Upper lobe of left lung (tissue), 6 donors: Measurements from ENCODE around the gene GINS1. TPM values are rescaled to one million over a fixed set of nuclear protein-coding genes. Genes with fewer than 3 reads are reported as not detected.

Experiments
- ATAC-seq, 2 donors: fragments of 200-7000 bp; cut with Tn5 transposase; one replicate each; pipeline ENCODE4 v1.9.1; 2022; ENCODE audit warnings: mild to moderate bottlenecking in 2 of 2, moderate library complexity in 2 of 2; ENCODE audit not compliant: low FRiP score in 2 of 2
- DNase-seq, 2 donors: peaks; one replicate each; pipeline ENCODE4 v3.0.0-alpha.2; 2019 to 2020
- H3K27ac ChIP-seq, 4 donors: fragments of 200-600 bp; sonication (generic); one replicate each; pipeline ENCODE4 v1.5.1; 2016 to 2019
- H3K27me3 ChIP-seq, 4 donors: fragments of 200-600 bp; sonication (generic); one replicate each; pipeline ENCODE4 v1.5.1; 2017 to 2019
- H3K36me3 ChIP-seq, 4 donors: fragments of 200-600 bp; sonication (generic); one replicate each; pipeline ENCODE4 v1.5.1; 2016 to 2019
- H3K4me1 ChIP-seq, 4 donors: fragments of 200-600 bp; sonication (generic); one replicate each; pipeline ENCODE4 v1.5.1; 2018 to 2019
- H3K4me3 ChIP-seq, 4 donors: fragments of 200-600 bp; sonication (generic); one replicate each; pipeline ENCODE4 v1.5.1; 2017 to 2019; ENCODE audit warnings: mild to moderate bottlenecking in 2 of 4, moderate library complexity in 1 of 4
- H3K9me3 ChIP-seq, 4 donors: fragments of 200-600 bp; sonication (generic); one replicate each; pipeline ENCODE4 v1.5.1; 2018 to 2019
- CTCF ChIP-seq, 6 experiments: fragments of 450-650 bp in 4 of 6; fragments of 200-600 bp in 2 of 6; sonication (generic) in 2 of 6; IDR thresholded peaks; one replicate each; pipeline ENCODE4 v1.5.1; 2016 to 2019; ENCODE audit warnings: antibody characterized with exemption in 6 of 6
- EP300 ChIP-seq, 4 donors: sonication (generic); formaldehyde crosslinking; IDR thresholded peaks; one replicate each; pipeline ENCODE4 v1.5.1; 2017; ENCODE audit warnings: antibody characterized with exemption in 4 of 4, control low read depth in 2 of 4
- POLR2A ChIP-seq, 4 donors: fragments of 450-650 bp; IDR thresholded peaks; one replicate each; pipeline ENCODE4 v1.5.1; 2016 to 2017; ENCODE audit warnings: antibody characterized with exemption in 4 of 4, mild to moderate bottlenecking in 2 of 4
- POLR2AphosphoS5 ChIP-seq, 2 donors: sonication (generic); formaldehyde crosslinking; IDR thresholded peaks; one replicate each; pipeline ENCODE4 v1.5.1; 2017; ENCODE audit warnings: antibody characterized with exemption in 2 of 2
- WGBS, 2 donors: methylation state at CpG; one replicate each; pipeline ENCODE4 v1.1.5; 2017 to 2018; 5-methylcytosine and 5-hydroxymethylcytosine counted together
- total RNA-seq, 6 donors: library from RNA; depleted of rRNA in 4 of 6; stranded (reverse); fragments of >200 nt in 4 of 6; gene quantifications; one replicate each; pipeline versions ENCODE4 v1.1.0 to v1.2.1, GENCODE V29; 2016 to 2021
- donor health status: DM: no; HTN: no; CAD: no; lungs with moderate emphysema.
- donor health status: DM: no; HTN: yes; CAD: no; lungs with severe emphysema.

GINS1 gene
- total RNA-seq, 6 donors from 2014 or later: under 0.01 to 1.8 (median 0.77) TPM

GRCh38 chr20:25389401-25389857, 18.0 kb upstream of the GINS1 start:
- H3K27ac ChIP-seq: peak overlapping the region in 3 of 4 donors; percentile 75 to 95 (median 85)
- peaks cover 10 to 16% (median 13%) of the 10 kb centered on the region in 4 donors for H3K4me1 ChIP-seq
- DNase-seq (no peak), ATAC-seq (no peak)
- peak overlapping the region; percentile 81 to 95 (median 94) for H3K4me3 ChIP-seq
- no peaks in the 10 kb centered on the region for H3K27me3 ChIP-seq
- TF ChIP-seq CTCF (IDR thresholded peaks at IDR 0.05) (no peak), EP300 (IDR thresholded peaks at IDR 0.05) (no peak), POLR2A (IDR thresholded peaks at IDR 0.05) (no peak), POLR2AphosphoS5 (IDR thresholded peaks at IDR 0.05) (no peak)
- WGBS, 2 donors: 15 to 19% methylated on average over 18 to 19 of the region's 19 CpGs
- no peaks in the 10 kb centered on the region for H3K9me3 ChIP-seq
- no peaks in the 10 kb centered on the region for H3K36me3 ChIP-seq

GRCh38 chr20:25389858-25390537, 17.5 kb upstream of the GINS1 start:
- TF ChIP-seq CTCF (IDR thresholded peaks at IDR 0.05) (no peak), POLR2AphosphoS5 (IDR thresholded peaks at IDR 0.05) (no peak), EP300 (IDR thresholded peaks at IDR 0.05) (no peak), POLR2A (IDR thresholded peaks at IDR 0.05) (no peak)
- Histone ChIP-seq H3K27me3 (no peaks in the 10 kb centered on the region), H3K9me3 (no peaks in the 10 kb centered on the region), H3K4me1 (peaks cover 10 to 12% (median 11%) of the 10 kb centered on the region in 4 donors), H3K36me3 (no peaks in the 10 kb centered on the region), H3K27ac (peak overlapping the region; percentile 75 to 95 (median 88)), H3K4me3 (peak overlapping the region; percentile 81 to 95 (median 94))
- ATAC-seq (peak; percentile 54 to 63), DNase-seq (peak; percentile 58 to 92)
- 1% methylated on average over 21 of the region's 67 CpGs; no CpG with 5 or more reads in 1 of the 2 donors for WGBS, 2 donors

GRCh38 chr20:25390538-25391528, 16.6 kb upstream of the GINS1 start, which contains the start of gene ABHD12:
TSS of gene ABHD12 (minus strand) at chr20:25390835. CDS start at chr20:25390703, 132 bp downstream.
- peak within 1 kb of the TSS; percentile 81 to 95 (median 94) for H3K4me3 ChIP-seq
- H3K9me3 ChIP-seq: no peaks in the 10 kb centered on the region
- no peaks in the 10 kb centered on the region for H3K36me3 ChIP-seq
- WGBS, 2 donors: 1 to 3% methylated on average over 15 to 34 of the region's 91 CpGs
- DNase-seq (peak; percentile 97 to 98), ATAC-seq (peak; percentile 98 to 100)
- no peaks in the 10 kb centered on the region for H3K27me3 ChIP-seq
- peak within 1 kb of the TSS; percentile 85 to 95 (median 88) for H3K27ac ChIP-seq
- TF ChIP-seq POLR2A (IDR thresholded peaks at IDR 0.05) (peak in 3 of 4 donors; percentile 73 to 87 (median 74)), CTCF (IDR thresholded peaks at IDR 0.05) (peak in 1 of 6 experiments; percentile 31), EP300 (IDR thresholded peaks at IDR 0.05) (no peak), POLR2AphosphoS5 (IDR thresholded peaks at IDR 0.05) (peak; percentile 59 to 78)
- peaks cover 10 to 12% (median 11%) of the 10 kb centered on the region in 4 donors for H3K4me1 ChIP-seq

- Histone ChIP-seq H3K36me3 (no peaks in the 10 kb centered on the region), H3K27me3 (no peaks in the 10 kb centered on the region), H3K4me1 (peaks cover 8 to 9% (median 8%) of the 10 kb centered on the region in 4 donors), H3K4me3 (no peak overlapping the region), H3K27ac (no peak overlapping the region), H3K9me3 (no peaks in the 10 kb centered on the region)
- ATAC-seq: no peak
- TF ChIP-seq EP300 (IDR thresholded peaks at IDR 0.05) (no peak), CTCF (IDR thresholded peaks at IDR 0.05) (no peak), POLR2AphosphoS5 (IDR thresholded peaks at IDR 0.05) (no peak), POLR2A (IDR thresholded peaks at IDR 0.05) (no peak)
- no peak for DNase-seq
- 43 to 46% methylated on average over 4 to 5 of the region's 5 CpGs for WGBS, 2 donors
Measured at GRCh38 chr20:25394276-25394675, 13.2 kb upstream of the GINS1 start.
